Measurements from ENCODE around the gene LCE5A.
A peak's percentile ranks its signal among the peaks of the same experiment; 100 is the strongest.
"Not testable (repeated sequence)": the region's sequence is repeated elsewhere in the genome, so short reads cannot be mapped to it uniquely, and the experiment has no call there.

Gene LCE5A

GRCh38 chr1:152516082-152516481, 5.5 kb downstream of the LCE5A start:
- DNase-seq (ENCODE audit: low read depth in 3 of 3): no peak

GRCh38 chr1:152517237-152517811, 6.7 kb downstream of the LCE5A start:
- DNase-seq (ENCODE audit: low read depth in 3 of 3): no peak

DNA sequence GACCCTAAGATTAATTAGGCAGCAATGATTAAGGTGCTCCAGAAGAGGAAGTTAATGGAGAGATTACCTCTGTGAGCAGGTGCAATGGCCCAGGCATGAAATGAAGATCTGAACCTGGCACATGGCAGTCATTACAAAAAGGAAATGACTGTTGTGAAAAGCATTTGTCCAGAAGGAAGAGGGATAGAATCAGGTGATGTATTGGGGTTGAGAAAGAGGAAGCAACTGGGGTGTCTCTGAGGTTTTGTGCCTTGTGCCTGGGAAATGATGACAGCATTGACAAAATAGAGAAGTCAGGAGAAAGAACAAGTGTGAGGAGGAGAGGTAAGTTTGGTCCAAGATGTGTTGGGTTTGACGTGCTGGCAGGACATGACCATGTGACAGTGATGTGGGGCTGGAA, 9.2 kb downstream of the LCE5A start:
- no peak for DNase-seq (ENCODE audit: low read depth in 3 of 3)

- no peak for DNase-seq (ENCODE audit: low read depth in 3 of 3)
Measured at GRCh38 chr1:152520561-152521090, 10.0 kb downstream of the LCE5A start.

GRCh38 chr1:152525080-152525641, 14.6 kb downstream of the LCE5A start:
- DNase-seq (ENCODE audit: low read depth in 3 of 3): no peak

DNA sequence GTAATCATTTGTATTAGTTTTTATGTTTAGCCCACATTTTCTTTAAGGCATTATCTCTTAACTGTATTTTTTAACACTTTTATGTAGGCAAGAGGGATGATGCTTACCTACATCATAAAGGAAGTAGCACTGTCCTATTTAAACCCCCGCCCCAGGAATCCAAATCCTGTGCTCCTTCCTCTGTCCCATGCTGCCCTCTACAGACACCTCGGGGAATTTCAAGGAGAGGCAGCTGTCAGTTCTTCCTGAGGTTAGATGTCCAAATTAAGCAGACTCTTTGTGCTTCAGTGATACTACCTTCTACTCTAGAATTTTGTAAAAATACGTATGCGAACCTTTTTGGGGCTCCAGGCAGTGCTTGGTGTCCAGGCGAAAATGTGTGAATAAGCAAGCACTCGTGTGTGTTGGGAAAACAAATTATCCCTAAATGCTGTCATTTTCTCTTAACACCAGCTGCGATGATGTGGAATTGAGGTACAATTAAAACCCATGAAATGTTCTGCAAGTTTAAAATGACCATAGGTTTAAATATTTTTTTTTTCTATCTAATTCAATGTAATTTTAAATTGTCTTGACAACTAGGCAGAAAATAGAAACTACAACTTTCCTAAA, 22.8 kb downstream of the LCE5A start:
- DNase-seq (ENCODE audit: low read depth in 3 of 3): peak in 2 of 3 donors; percentile 14 to 24

GRCh38 chr1:152535774-152536173, 25.2 kb downstream of the LCE5A start:
- no peak for DNase-seq (ENCODE audit: low read depth in 3 of 3)

DNA sequence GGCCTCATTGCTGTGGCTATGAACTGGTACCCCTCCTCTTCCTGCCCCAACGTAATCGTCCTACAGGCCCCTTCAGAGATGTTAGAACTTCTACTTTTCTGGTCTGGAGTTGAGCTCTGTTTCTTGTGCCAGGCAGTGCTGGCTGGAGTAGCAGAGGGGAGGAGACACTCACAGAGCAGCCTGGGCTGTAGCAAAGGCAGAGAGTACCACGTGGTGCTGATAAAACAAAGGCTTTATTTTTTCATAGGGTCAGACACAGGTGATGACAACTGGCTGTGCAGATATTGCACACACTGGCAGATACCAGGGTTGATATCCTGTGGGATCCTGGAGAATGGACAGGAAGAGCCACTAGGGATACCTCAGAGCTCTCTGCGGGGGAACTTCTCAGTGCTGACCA, 26.9 kb downstream of the LCE5A start:
- DNase-seq (ENCODE audit: low read depth in 3 of 3): no peak

DNA sequence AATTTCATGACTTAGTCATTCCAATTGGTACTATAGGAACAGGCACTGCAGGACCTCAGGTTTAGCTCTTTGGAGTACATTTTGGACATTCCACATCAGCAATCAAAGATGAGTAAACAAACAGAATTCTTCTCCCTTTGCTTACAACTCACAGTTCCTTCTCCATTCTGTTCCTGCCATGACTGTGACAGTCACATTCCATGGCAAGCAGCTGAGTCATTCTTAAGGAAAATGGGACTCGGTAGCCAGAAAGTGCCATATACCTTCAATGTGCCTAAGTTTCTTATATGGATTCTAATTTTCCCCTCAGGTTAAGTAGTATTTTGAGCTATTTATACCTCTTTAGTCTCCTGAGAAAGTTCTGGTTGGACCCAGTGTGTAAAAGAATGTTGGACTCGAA, 29.3 kb downstream of the LCE5A start:
- DNase-seq (ENCODE audit: low read depth in 3 of 3): no peak

GRCh38 chr1:152543820-152544219, 33.2 kb downstream of the LCE5A start:
- no peak for DNase-seq (ENCODE audit: low read depth in 3 of 3)

DNA sequence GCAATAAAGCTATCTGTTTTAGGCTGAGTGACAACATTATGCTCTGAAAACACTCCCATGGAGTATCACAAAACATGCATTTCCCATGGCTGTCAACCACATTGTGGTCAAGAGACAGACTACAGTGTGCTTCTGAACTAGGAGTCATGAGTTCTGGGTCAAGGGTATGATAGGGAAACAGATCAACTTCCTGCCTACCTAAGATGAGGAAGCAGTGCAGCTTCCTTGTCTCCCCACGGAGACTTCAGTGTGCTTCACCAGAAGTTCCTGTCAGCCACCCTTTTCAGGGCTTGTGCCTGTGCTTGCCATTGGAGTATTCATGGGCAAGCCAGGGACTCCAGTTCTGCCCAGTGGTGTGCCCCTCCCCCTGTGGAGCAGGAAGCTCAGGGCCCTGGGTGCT, 36.1 kb downstream of the LCE5A start:
- no peak for DNase-seq (ENCODE audit: low read depth in 3 of 3)

- DNase-seq (ENCODE audit: low read depth in 3 of 3): not testable (repeated sequence)
Measured at GRCh38 chr1:152548358-152548757, 37.8 kb downstream of the LCE5A start.

All from stimulated activated CD4-positive, alpha-beta T cell treated with anti-CD3 and anti-CD28 coated beads, TNF-alpha, amount 100 ng/mL, for 48 hours (primary cell).